K562 (cell line): ENCODE measurements around the gene TBC1D2. TPM values are rescaled to one million over a fixed set of nuclear protein-coding genes. Genes with fewer than 3 reads are reported as not detected.

Experiments used
- ATAC-seq: fragments of 200-7000 bp; cut with Tn5 transposase; 3 replicates; pipeline ENCODE4 v1.9.1; 2020; ENCODE audit warnings: moderate library complexity
- BruUV-seq: library from RNA; stranded (reverse); fragments of 400-500 nt; replicated peaks from 2 replicates; lab custom pipeline; 2021; lab: Mats Ljungman, UMichigan
- CTCF ChIA-PET: fragments of 300-600 bp; formaldehyde crosslinking; extraction: SDS; loops from one replicate; lab custom pipeline; 2021; ENCODE audit warnings: low intra/inter-chr PET ratio; lab: Yijun Ruan, JAX
- POLR2A ChIA-PET: fragments of 300-600, 350-650 bp; sonication (Branson Sonifier 250); formaldehyde crosslinking; extraction: SDS; loops from one replicate; lab custom pipeline; 2021; ENCODE audit warnings: antibody characterized with exemption, inconsistent platforms; lab: Yijun Ruan, JAX
- DNase-seq, 4 experiments: peaks; one replicate each; pipeline versions ENCODE4 v3.0.0 to v3.0.0-alpha.2; 2011 to 2018; ENCODE audit warnings: low spot score in 3 of 4, mixed read lengths in 3 of 4; ENCODE audit errors: extremely low read depth in 1 of 4
- FAIRE-seq: peaks from 2 replicates; lab custom pipeline; 2011; peaks lifted over from hg19 to GRCh38; lab: Jason Lieb, UNC
- H2AFZ ChIP-seq: 2 replicates; pipeline ENCODE4 v1.6.0; 2011; ENCODE audit warnings: low read depth, low read length, control low read depth, inconsistent platforms
- H3K27ac ChIP-seq: fragments of 200-600 bp; 3 replicates; pipeline ENCODE4 v1.8.0; 2011; ENCODE audit warnings: low read depth, mild to moderate bottlenecking, control low read depth, inconsistent platforms, low read length, moderate library complexity, mixed read lengths; ENCODE audit errors: extremely low read depth
- H3K27me3 ChIP-seq, 2 experiments: fragments of 300-600 bp in 1 of 2; 2 replicates in 1 of 2; 3 replicates in 1 of 2; pipeline versions ENCODE4 v1.6.0 to v1.8.0; 2011; ENCODE audit warnings: inconsistent platforms in 2 of 2, low read length in 2 of 2, mild to moderate bottlenecking in 1 of 2, mixed read lengths in 1 of 2, moderate library complexity in 1 of 2; ENCODE audit not compliant: control insufficient read depth in 2 of 2, insufficient read depth in 2 of 2
- H3K36me3 ChIP-seq: fragments of 300-600 bp; 3 replicates; pipeline ENCODE4 v1.8.0; 2011; ENCODE audit warnings: mild to moderate bottlenecking, low read length, inconsistent platforms; ENCODE audit not compliant: control insufficient read depth, insufficient read depth
- H3K4me1 ChIP-seq, 2 experiments: fragments of 200-600 bp in 1 of 2; replicated peaks in 1 of 2; 2 replicates in 1 of 2; 3 replicates in 1 of 2; pipeline versions ENCODE4 v1.5.1 to v1.8.0; 2011; ENCODE audit warnings: inconsistent platforms in 2 of 2, low read length in 2 of 2, mild to moderate bottlenecking in 1 of 2, mixed read lengths in 1 of 2, moderate library complexity in 1 of 2; ENCODE audit not compliant: control insufficient read depth in 2 of 2, insufficient read depth in 2 of 2
- H3K4me2 ChIP-seq: 2 replicates; pipeline ENCODE4 v1.6.1; 2011; ENCODE audit warnings: low read length, control low read depth, inconsistent platforms, mixed read lengths; ENCODE audit not compliant: insufficient read depth
- H3K4me3 ChIP-seq: fragments of 200-600 bp; sonication (generic), shearing (Covaris generic); 2 replicates; pipeline ENCODE4 v1.5.1; 2016; ENCODE audit warnings: control low read depth, inconsistent platforms
- H3K79me2 ChIP-seq: fragments of 200-600 bp; 3 replicates; pipeline ENCODE4 v1.8.0; 2011; ENCODE audit warnings: low read length, inconsistent platforms; ENCODE audit not compliant: control insufficient read depth, insufficient read depth
- H3K9ac ChIP-seq, 2 experiments: 2 replicates each; pipeline versions ENCODE4 v1.6.0 to v1.6.1; 2011; ENCODE audit warnings: low read depth in 2 of 2, low read length in 2 of 2, control low read depth in 1 of 2, inconsistent platforms in 1 of 2, mild to moderate bottlenecking in 1 of 2, mixed read lengths in 1 of 2; ENCODE audit not compliant: insufficient read depth in 1 of 2
- H3K9me1 ChIP-seq: one replicate; pipeline ENCODE4 v1.6.0; 2011; ENCODE audit warnings: inconsistent platforms, mild to moderate bottlenecking, low read length, moderate library complexity; ENCODE audit not compliant: control insufficient read depth, insufficient read depth
- H3K9me3 ChIP-seq: replicated peaks from 2 replicates; pipeline ENCODE4 v1.5.1; 2011; ENCODE audit warnings: low read depth, low read length, inconsistent platforms; ENCODE audit not compliant: control insufficient read depth, insufficient read depth
- H4K20me1 ChIP-seq: replicated peaks from 2 replicates; pipeline ENCODE4 v1.6.1; 2011; ENCODE audit warnings: low read length, inconsistent platforms, mixed read lengths; ENCODE audit not compliant: control insufficient read depth, insufficient read depth
- ARID1B ChIP-seq: fragments of 450-650 bp; IDR thresholded peaks from 2 replicates; pipeline ENCODE4 v1.6.1; 2016; ENCODE audit warnings: antibody characterized with exemption, mild to moderate bottlenecking, inconsistent platforms
- BHLHE40 ChIP-seq: IDR thresholded peaks from 2 replicates; pipeline ENCODE4 v1.6.1; 2011; ENCODE audit warnings: low read length, improper control_type of control experiment
- CBFA2T2 ChIP-seq: fragments of 450-650 bp; conservative IDR thresholded peaks from 2 replicates; pipeline ENCODE4 v1.6.1; 2017; ENCODE audit warnings: mild to moderate bottlenecking
- CBFA2T3 ChIP-seq: fragments of 450-650 bp; IDR thresholded peaks from 2 replicates; pipeline ENCODE4 v1.6.1; 2017
- E2F6 ChIP-seq, 2 experiments: IDR thresholded peaks; 2 replicates each; pipeline ENCODE4 v1.6.1; 2011; ENCODE audit warnings: borderline replicate concordance in 1 of 2, control low read depth in 1 of 2, low read depth in 1 of 2, low read length in 1 of 2, mild to moderate bottlenecking in 1 of 2, mixed read lengths in 1 of 2, moderate library complexity in 1 of 2; ENCODE audit not compliant: insufficient read depth in 1 of 2, insufficient read length in 1 of 2, poor library complexity in 1 of 2, severe bottlenecking in 1 of 2; ENCODE audit errors: extremely low read depth in 1 of 2
- EHMT2 ChIP-seq: fragments of 450-650 bp; IDR thresholded peaks from 2 replicates; pipeline ENCODE4 v1.6.1; 2018; ENCODE audit warnings: antibody characterized with exemption
- ESRRB ChIP-seq: fragments of 250-450 bp; sonication (Bioruptor Pico); IDR thresholded peaks from 2 replicates; pipeline ENCODE4 v1.5.0; 2020; ENCODE audit warnings: mild to moderate bottlenecking, moderate library complexity, borderline replicate concordance
- MAZ ChIP-seq, 2 experiments: fragments of 450-650 bp in 1 of 2; sonication (generic) in 1 of 2; formaldehyde crosslinking; IDR thresholded peaks in 1 of 2; conservative IDR thresholded peaks in 1 of 2; 2 replicates each; pipeline versions ENCODE4 v1.4.0 to v1.5.0; 2020; ENCODE audit warnings: mild to moderate bottlenecking in 1 of 2, missing genetic modification reagents in 1 of 2
- MCM7 ChIP-seq, 2 experiments: fragments of 450-650 bp; IDR thresholded peaks; 2 replicates each; pipeline ENCODE4 v1.6.1; 2016 to 2018
- MYBL2 ChIP-seq, 2 experiments: fragments of 450-650 bp in 1 of 2; sonication (generic) in 1 of 2; formaldehyde crosslinking in 1 of 2; IDR thresholded peaks; 2 replicates each; pipeline versions ENCODE4 v1.6.1 to v1.8.1; 2017 to 2022; ENCODE audit warnings: borderline replicate concordance in 1 of 2, inconsistent platforms in 1 of 2, low read depth in 1 of 2, mild to moderate bottlenecking in 1 of 2, missing genetic modification reagents in 1 of 2, moderate library complexity in 1 of 2
- PML ChIP-seq: IDR thresholded peaks from 2 replicates; pipeline ENCODE4 v1.6.1; 2012; ENCODE audit warnings: low read length, inconsistent platforms
- RNF219 ChIP-seq: fragments of 250-450 bp; sonication (Bioruptor Pico); IDR thresholded peaks from 2 replicates; pipeline ENCODE4 v1.5.0; 2022; ENCODE audit warnings: mild to moderate bottlenecking
- SMARCE1 ChIP-seq: fragments of 450-650 bp; IDR thresholded peaks from 2 replicates; pipeline ENCODE4 v1.7.1; 2016; ENCODE audit warnings: mild to moderate bottlenecking
- STAT5A ChIP-seq: IDR thresholded peaks from 2 replicates; pipeline ENCODE4 v1.6.1; 2012; ENCODE audit warnings: low read length, inconsistent platforms, borderline replicate concordance
- TAF15 ChIP-seq: fragments of 200-400 bp; formaldehyde crosslinking; IDR thresholded peaks from 2 replicates; pipeline ENCODE4 v1.6.1; 2017; ENCODE audit warnings: mild to moderate bottlenecking, low read depth, low read length, moderate library complexity
- TEAD4 ChIP-seq, 2 experiments: sonication (generic) in 1 of 2; formaldehyde crosslinking in 1 of 2; IDR thresholded peaks; 2 replicates each; pipeline versions ENCODE4 v1.6.1 to v1.8.0; 2012 to 2022; ENCODE audit warnings: borderline replicate concordance in 1 of 2, inconsistent platforms in 1 of 2, low read length in 1 of 2, mild to moderate bottlenecking in 1 of 2, missing genetic modification reagents in 1 of 2
- ZNF41 ChIP-seq: fragments of 250-450 bp; sonication (Bioruptor Pico); conservative IDR thresholded peaks from 2 replicates; pipeline ENCODE4 v1.4.0; 2020; ENCODE audit warnings: mild to moderate bottlenecking
- ZNF644 ChIP-seq: fragments of 200-800 bp; sonication (Bioruptor generic); IDR thresholded peaks from 2 replicates; pipeline ENCODE4 v1.6.1; 2016; ENCODE audit warnings: low read depth, missing genetic modification characterization, missing compliant biosample characterization
- ZNF764 ChIP-seq: fragments of 250-450 bp; sonication (Bioruptor Pico); IDR thresholded peaks from 2 replicates; pipeline ENCODE4 v1.4.0; 2020; ENCODE audit warnings: low read depth, mild to moderate bottlenecking, moderate library complexity
- ZNF766 ChIP-seq: fragments of 200-800 bp; sonication (Bioruptor generic); conservative IDR thresholded peaks from 2 replicates; pipeline ENCODE4 v1.6.1; 2016; ENCODE audit warnings: missing genetic modification characterization, missing compliant biosample characterization
- WGBS: fragments of 100-300 bp; shearing (Covaris generic); methylation state at CpG from one replicate; pipeline ENCODE4 v1.1.6; 2016; ENCODE audit warnings: low coverage, mixed read lengths; ENCODE audit not compliant: insufficient coverage; ENCODE audit errors: missing lambda C conversion rate; 5-methylcytosine and 5-hydroxymethylcytosine counted together
- in situ Hi-C: fragments of 300-500 bp; cut with MboI; formaldehyde crosslinking; loops from 4 replicates; pipeline ENCODE4 v1.15.0; 2018; ENCODE audit warnings: inconsistent platforms, mixed read lengths
- intact Hi-C: fragments of 100-400 bp; cut with micrococcal nuclease; formaldehyde crosslinking; loops from 2 replicates; pipeline ENCODE4 v1.14.2; 2022
- polyA plus RNA-seq, 8 experiments: library from polyadenylated mRNA; depleted of rRNA in 4 of 8; stranded (reverse) in 5 of 8; unstranded in 3 of 8; fragments of >200 nt; fragmentation: Nextera tagmentation in 2 of 8; fragmentation: Illumina TruSeq in 1 of 8; extraction: Ambion mirVana in 2 of 8; extraction: Trizol in 1 of 8; gene quantifications; 2 replicates each; pipeline versions ENCODE4 v1.2.1 to v1.2.3, GENCODE V29; 2011 to 2014; ENCODE audit warnings: inconsistent platforms in 1 of 8, missing spikeins in 1 of 8
- total RNA-seq, 7 experiments: library from RNA; depleted of rRNA in 6 of 7; stranded (reverse); fragments of >200 nt in 6 of 7; fragmentation: Illumina TruSeq in 2 of 7; extraction: Trizol in 2 of 7; gene quantifications; 2 replicates each; pipeline versions ENCODE4 v1.2.1 to v1.2.3, GENCODE V29; 2011 to 2021; ENCODE audit warnings: low replicate concordance in 1 of 7

The TBC1D2 gene
- total and polyA plus RNA-seq, 9 of the 15 experiments (the other 6 are each of a cell fraction or from before 2014, with no cell fraction given) = 0.10 to 7.0 (median 2.5) TPM

GRCh38 chr9:98276907-98277469 lies 21.5 kb upstream of the TBC1D2 start:
- POLR2A ChIA-PET = interaction anchor here (0.5 kb wide), 1 partner anchor 701 kb away, joined by 3 read pairs; no protein-coding TSS in a partner anchor
- in situ Hi-C loops (no loop called here), intact Hi-C loops (no loop called here)
- CTCF ChIA-PET = no interaction called here
- Histone ChIP-seq H3K79me2 (no peaks in the 10 kb centered on the region), H3K4me3 (no peak overlapping the region), H3K27ac (no peak overlapping the region; the same call in 2 of the 3 replicates), H2AFZ (peak overlapping the region; percentile 77), H3K27me3 (no peaks in the 10 kb centered on the region), H3K9me1 (no peaks in the 10 kb centered on the region), H3K9me3 (no peaks in the 10 kb centered on the region), H3K4me2 (peak overlapping the region; percentile 56), H3K4me1 (peaks cover 4% of the 10 kb centered on the region in 2 experiments; a peak in 3 of 5 replicates), H3K36me3 (no peaks in the 10 kb centered on the region), H3K9ac (no peak overlapping the region), H4K20me1 (no peaks in the 10 kb centered on the region)
- FAIRE-seq (peak; percentile 62), ATAC-seq (no peak), DNase-seq (peak in 1 of 4 experiments; percentile 47)
- BruUV-seq = no TSS peak
- WGBS = 9% methylated on average over 10 of the region's 10 CpGs
- TF ChIP-seq E2F6 (IDR thresholded peaks at IDR 0.05; ENCODE audit: borderline replicate concordance in 1 of 2, extremely low read depth in 1 of 2, insufficient read depth in 1 of 2, insufficient read length in 1 of 2, low read depth in 1 of 2, low read length in 1 of 2, poor library complexity in 1 of 2, severe bottlenecking in 1 of 2) (peak in 1 of 2 experiments; percentile 47), ZNF764 (CRISPR knock-in tag) (no peak), MAZ (CRISPR knock-in tag; conservative IDR thresholded peaks at IDR 0.05 in 1 of 2, IDR thresholded peaks at IDR 0.05 in 1 of 2) (no peak), STAT5A (no peak), CBFA2T3 (peak; percentile 56; the same call in 1 of the 2 replicates), TEAD4 (IDR thresholded peaks at IDR 0.05; ENCODE audit: low read length) (peak; percentile 48; the same call in 1 of the 2 replicates), TEAD4 (CRISPR knock-in tag; IDR thresholded peaks at IDR 0.05; ENCODE audit: borderline replicate concordance) (no peak), ESRRB (CRISPR knock-in tag) (no peak), MYBL2 (IDR thresholded peaks at IDR 0.05; ENCODE audit: low read depth) (no peak), MYBL2 (CRISPR knock-in tag; IDR thresholded peaks at IDR 0.05; ENCODE audit: borderline replicate concordance) (no peak), ZNF644 (tag) (no peak), BHLHE40 (no peak), RNF219 (CRISPR knock-in tag) (no peak), MCM7 (IDR thresholded peaks at IDR 0.05) (no peak), ZNF766 (CRISPR knock-in tag) (no peak), PML (no peak), ARID1B (peak; percentile 39; the same call in 1 of the 2 replicates), EHMT2 (0 out of 2 replicates have a peak, but pooled peaks have one; percentile 29), TAF15 (no peak), SMARCE1 (no peak), CBFA2T2 (0 out of 2 replicates have a peak, but pooled peaks have one; percentile 2), ZNF41 (CRISPR knock-in tag) (no peak)
